ENCODE results near the gene MYEOV. TPM values are rescaled to one million over a fixed set of nuclear protein-coding genes. Genes with fewer than 3 reads are reported as not detected.

MYEOV gene
- total RNA-seq, 1 donor: 0.86 TPM

GRCh38 chr11:69318093-69318420 lies 24.1 kb downstream of the MYEOV start:
- no peak for TF ChIP-seq CTCF (IDR thresholded peaks at IDR 0.05; ENCODE audit: insufficient read depth, low read depth, low read length)
- no peak for DNase-seq (ENCODE audit: low read depth)
- H3K4me3 ChIP-seq (ENCODE audit: low read depth, low read length): no peak overlapping the region

DNA sequence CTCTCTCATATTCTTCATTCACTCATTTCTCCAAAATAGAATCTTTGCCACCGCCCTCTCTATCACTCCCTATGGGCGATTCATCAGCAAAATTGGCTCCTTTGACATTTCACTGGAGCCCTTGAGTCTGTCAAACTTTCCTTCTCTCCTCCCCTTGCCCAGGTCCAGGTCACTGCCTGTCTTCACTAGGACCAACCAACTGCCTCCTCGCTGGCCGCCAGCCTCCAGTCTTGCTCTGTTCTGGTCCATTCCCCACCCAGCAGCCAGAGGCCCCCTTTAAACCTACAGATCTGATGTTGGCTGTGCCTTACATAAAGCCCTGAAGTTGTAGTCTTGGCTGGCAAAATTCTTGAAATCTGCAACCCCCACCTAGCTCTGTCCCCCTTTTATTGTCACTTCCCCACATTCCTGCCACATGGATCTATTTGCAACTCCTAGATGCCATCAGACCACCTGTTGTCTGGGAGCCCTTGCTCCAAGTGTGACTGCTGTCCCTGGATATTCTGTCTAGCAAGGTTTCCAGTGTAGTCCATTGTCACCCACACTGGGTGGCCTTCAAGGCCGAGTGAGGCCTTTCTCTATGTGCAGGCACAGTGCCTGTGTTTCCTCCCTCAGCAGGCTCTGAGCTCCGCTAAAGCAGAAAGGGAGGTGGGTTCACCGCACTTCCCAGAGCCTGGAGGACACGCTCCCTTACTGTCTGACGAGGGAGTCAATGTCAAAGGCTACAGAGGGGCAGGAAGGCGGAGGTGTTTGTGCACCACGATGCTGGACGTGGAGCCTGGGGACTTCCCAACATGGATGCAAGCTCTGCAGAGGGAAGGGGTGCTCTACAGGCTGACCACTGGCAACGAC lies 25.5 kb downstream of the MYEOV start:
- no peak overlapping the region for H3K4me3 ChIP-seq (ENCODE audit: low read depth, low read length)
- no peak for TF ChIP-seq CTCF (IDR thresholded peaks at IDR 0.05; ENCODE audit: insufficient read depth, low read depth, low read length)
- no peak for DNase-seq (ENCODE audit: low read depth)

GRCh38 chr11:69320326-69320725 lies 26.4 kb downstream of the MYEOV start:
- no peak for TF ChIP-seq CTCF (IDR thresholded peaks at IDR 0.05; ENCODE audit: insufficient read depth, low read depth, low read length)
- no peak for DNase-seq (ENCODE audit: low read depth)
- H3K4me3 ChIP-seq (ENCODE audit: low read depth, low read length): no peak overlapping the region

DNA sequence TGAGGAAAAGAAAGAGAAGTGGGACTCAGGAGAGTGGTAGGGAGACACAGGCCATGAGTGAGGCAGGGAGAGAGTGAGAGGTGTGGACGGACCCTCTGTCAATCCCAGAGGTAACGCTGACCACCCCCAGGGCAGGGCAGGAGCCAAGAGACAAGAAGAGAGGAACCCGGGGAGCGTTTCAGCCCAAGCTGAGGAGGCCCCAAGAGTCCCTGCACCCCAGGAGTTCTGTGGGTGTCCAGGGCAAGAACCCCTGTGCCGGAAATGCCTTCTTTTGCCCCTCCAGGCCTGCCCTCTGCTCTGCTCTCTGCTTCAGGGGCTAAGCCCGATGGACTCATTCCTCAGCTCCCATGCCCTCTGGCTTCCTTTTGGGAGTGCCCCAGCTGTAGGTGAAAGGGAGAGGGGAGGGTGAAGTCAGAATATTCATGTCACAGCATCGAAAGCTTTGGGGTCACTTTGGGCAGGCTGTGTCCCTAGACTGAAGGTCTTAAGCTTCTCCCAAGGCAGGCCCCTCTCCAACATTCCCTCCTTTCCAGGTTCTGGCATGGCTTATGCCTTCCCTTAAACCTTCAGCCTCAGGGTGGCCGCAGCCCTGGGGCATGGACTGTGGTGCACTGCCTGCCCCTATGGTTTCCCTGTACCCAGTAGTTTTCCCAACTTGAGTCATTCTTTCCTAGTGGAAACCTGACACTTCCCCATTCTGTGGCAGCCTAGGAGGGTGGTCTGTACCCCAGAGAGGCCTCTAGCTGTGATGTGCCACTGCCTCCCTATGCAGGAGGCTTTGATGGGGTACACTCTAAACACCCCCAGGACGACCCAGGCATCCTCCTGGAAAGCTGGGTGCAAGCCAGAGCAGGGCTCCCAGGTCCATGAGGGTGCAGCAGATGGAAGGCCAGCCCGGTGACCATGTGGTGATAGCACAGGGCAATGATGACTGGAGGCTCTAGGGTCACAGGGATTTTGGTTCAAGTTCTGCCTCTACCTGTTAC lies 27.1 kb downstream of the MYEOV start:
- H3K4me3 ChIP-seq (ENCODE audit: low read depth, low read length): no peak overlapping the region
- peak; percentile 19 for DNase-seq (ENCODE audit: low read depth)
- TF ChIP-seq CTCF (IDR thresholded peaks at IDR 0.05; ENCODE audit: insufficient read depth, low read depth, low read length): no peak

GRCh38 chr11:69321877-69322361 lies 28.0 kb downstream of the MYEOV start:
- TF ChIP-seq CTCF (IDR thresholded peaks at IDR 0.05; ENCODE audit: insufficient read depth, low read depth, low read length): no peak
- H3K4me3 ChIP-seq (ENCODE audit: low read depth, low read length): no peak overlapping the region
- peak; percentile 43 for DNase-seq (ENCODE audit: low read depth)

- no peak for TF ChIP-seq CTCF (IDR thresholded peaks at IDR 0.05; ENCODE audit: insufficient read depth, low read depth, low read length)
- no peak for DNase-seq (ENCODE audit: low read depth)
These were observed 31.5 kb downstream of the MYEOV start for GRCh38 chr11:69325446-69325845.

More at GRCh38 chr11:69325446-69325845, 31.5 kb downstream of the MYEOV start:
- H3K4me3 ChIP-seq (ENCODE audit: low read depth, low read length): no peak overlapping the region
